ENCODE data around the gene SNX13.
A peak's percentile ranks its signal among the peaks of the same experiment; 100 is the strongest.

Gene SNX13

GRCh38 chr7:17781491-17782215 is 158.6 kb downstream of the SNX13 start:
- peak; percentile 67 for DNase-seq (ENCODE audit: low spot score)

DNA sequence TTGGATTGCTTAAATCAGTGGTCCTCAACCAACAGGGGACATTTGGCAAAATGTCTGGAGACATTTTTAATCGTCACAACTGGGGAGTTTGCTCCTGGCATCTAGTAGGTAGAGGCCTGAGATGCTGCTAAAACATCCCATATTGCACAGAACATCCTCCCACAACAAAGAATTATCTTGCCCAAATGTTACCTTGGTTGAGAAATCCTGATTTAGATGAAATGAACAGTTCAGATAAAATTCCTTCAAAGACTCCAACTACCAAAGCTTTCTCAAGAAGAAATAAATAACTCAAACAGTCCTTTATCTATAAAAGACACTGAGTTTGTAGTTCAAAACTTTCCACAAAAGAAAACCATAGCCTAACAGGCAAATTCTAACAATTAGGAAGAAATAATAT is 160.9 kb downstream of the SNX13 start:
- no peak for DNase-seq (ENCODE audit: low spot score)

DNA sequence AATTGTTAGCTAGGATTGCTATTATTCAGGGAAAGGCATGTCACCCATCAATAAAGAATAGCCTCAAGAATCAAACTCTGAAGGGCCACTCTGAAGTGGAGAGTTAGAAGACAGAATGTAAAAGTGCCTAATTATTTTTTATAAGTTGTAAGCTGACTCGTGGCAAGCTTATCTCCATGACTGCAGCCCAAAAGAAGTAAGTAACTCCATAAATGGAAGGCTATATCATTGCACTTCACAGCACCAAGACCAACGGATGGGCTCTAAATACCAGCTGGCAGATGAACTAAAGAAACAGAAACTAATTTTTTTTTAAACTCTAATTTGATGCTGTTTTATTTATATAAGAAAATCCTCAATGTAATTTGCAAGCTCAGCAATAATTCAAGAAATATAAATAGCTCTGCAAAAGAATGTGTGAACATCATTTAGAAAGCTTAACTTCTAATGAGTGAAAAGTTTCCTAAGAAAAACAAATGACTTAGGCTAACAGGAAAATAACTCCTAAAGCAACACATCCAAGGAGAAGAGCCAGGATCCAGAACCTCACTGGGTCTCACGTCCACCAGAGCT is 165.5 kb downstream of the SNX13 start:
- DNase-seq (ENCODE audit: low spot score) = no peak

GRCh38 chr7:17774248-17774647 is 166.0 kb downstream of the SNX13 start:
- peak; percentile 42 for DNase-seq (ENCODE audit: low spot score)

DNA sequence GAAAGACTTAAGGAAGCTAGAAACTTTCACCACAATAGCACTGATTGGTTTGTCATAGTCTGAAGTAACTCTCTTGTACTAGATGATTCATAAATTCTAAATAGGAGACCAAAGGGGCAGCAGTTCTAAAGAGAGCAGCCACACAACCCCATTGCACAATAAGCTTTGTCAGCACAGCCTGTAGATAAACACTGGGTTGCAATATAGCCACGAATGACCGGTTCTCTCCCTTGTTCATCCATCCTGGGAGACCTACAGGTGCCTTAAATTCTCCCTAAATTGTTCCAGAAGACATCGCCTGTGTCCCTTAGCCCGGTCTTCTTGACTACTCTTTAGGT is 167.0 kb downstream of the SNX13 start:
- peak; percentile 68 for DNase-seq (ENCODE audit: low spot score)

- peak; percentile 21 for DNase-seq (ENCODE audit: low spot score)
These were observed 167.6 kb downstream of the SNX13 start for GRCh38 chr7:17772581-17773288.

DNA sequence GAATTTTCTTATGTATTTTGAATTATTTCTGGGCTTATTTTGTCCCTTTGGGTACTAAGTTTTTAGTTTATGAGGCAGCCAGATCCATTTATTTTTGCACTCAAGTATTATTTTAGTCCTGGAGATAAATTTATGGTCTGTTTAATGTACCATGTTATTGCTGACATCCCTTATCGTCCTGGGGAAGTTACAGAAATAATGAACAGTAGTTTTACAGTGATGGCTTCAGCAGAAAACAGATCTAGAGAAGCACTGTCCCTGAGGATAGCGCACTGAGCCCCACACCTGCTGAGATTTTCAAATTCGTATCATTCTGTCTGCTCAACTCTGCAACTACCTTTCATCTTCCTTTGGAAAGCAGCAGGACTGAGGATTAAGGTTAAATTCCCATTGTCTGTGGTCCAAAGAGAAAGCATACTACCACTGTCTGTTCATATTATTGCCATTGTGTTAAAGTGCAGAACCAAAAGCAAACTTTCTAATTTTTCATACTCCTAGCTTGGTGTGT is 168.3 kb downstream of the SNX13 start:
- no peak for DNase-seq (ENCODE audit: low spot score)

- no peak for DNase-seq (ENCODE audit: low spot score)
These were observed 169.5 kb downstream of the SNX13 start for GRCh38 chr7:17770710-17771375.

DNA sequence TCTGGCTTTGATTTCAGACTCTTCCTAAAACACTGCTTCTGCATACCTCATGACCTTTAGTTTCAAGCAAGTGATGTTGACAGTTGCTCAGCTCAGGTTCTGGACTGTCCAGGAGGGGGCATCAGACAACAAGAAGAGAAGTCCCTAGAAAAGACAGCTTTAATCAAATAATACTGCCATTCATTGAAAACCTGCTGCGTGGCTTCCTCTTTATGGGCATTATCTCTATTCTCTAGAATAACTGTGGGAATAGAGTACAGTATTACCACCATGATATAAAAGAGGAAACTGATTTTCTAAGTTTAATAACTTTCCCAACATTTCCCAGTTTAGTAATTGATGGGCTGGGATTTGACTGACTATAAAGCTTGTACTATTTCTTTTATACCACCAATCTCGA is 170.4 kb downstream of the SNX13 start:
- peak; percentile 81 for DNase-seq (ENCODE audit: low spot score)

- no peak for DNase-seq (ENCODE audit: low spot score)
These were observed 182.3 kb downstream of the SNX13 start for GRCh38 chr7:17758008-17758407.

GRCh38 chr7:17746020-17746530 is 194.2 kb downstream of the SNX13 start:
- no peak for DNase-seq (ENCODE audit: low spot score)

- DNase-seq (ENCODE audit: low spot score) = no peak
These were observed 194.7 kb downstream of the SNX13 start for GRCh38 chr7:17745610-17746009.

GRCh38 chr7:17743316-17743715 is 197.0 kb downstream of the SNX13 start:
- DNase-seq (ENCODE audit: low spot score) = no peak

DNA sequence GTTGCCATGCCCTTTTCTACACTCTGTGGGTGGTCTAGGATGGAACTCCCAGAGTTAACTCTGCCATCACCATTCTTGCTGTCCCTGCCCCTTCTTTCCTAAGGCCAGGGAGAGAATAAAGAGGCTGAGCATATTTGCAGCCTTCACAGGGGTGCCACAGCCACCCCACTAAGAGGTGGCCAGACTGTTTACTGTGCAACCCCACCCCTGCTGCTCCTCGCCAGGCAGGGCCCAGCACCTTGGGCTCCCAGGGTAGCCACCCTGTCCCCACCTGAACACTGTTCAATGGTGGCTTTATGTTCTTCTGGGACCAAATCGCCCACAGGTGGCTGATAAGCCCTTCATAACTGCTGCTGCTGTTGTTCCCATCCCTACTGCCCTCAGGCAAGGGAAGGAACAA is 198.9 kb downstream of the SNX13 start:
- DNase-seq (ENCODE audit: low spot score) = no peak
